Naive thymus-derived CD4-positive, alpha-beta T cell (primary cell): Measurements from ENCODE around the gene ZNF500. TPM values are rescaled to one million over a fixed set of nuclear protein-coding genes. Genes with fewer than 3 reads are reported as not detected.

Source experiments
- ATAC-seq: fragments of 150-1000 bp; cut with Tn5 transposase; 2 replicates; pipeline ENCODE4 v1.10.0; 2021; ENCODE audit warnings: mild to moderate bottlenecking, moderate library complexity
- CTCF ChIA-PET: fragments of 350-600 bp; sonication (Branson Sonifier 250); formaldehyde crosslinking; loops from one replicate; lab custom pipeline; 2021; ENCODE audit warnings: antibody characterized with exemption; lab: Charles Lee
- POLR2A ChIA-PET: fragments of 350-600 bp; sonication (Branson Sonifier 250); formaldehyde crosslinking; loops from one replicate; lab custom pipeline; 2021; ENCODE audit warnings: antibody characterized with exemption, inconsistent platforms; lab: Charles Lee
- DNase-seq, 9 donors: peaks; one replicate each; pipeline versions ENCODE4 v3.0.0 to v3.0.0-alpha.2; 2020 to 2022; ENCODE audit warnings: mixed read lengths in 1 of 9
- H3K27ac ChIP-seq: one replicate; pipeline ENCODE4 v1.7.0; 2013; ENCODE audit warnings: mild to moderate bottlenecking, low read depth, low read length, moderate library complexity
- H3K27me3 ChIP-seq, 2 donors: one replicate each; pipeline ENCODE4 v1.7.0; 2013; ENCODE audit warnings: low read length in 2 of 2, mild to moderate bottlenecking in 2 of 2, moderate library complexity in 2 of 2; ENCODE audit not compliant: control insufficient read depth in 2 of 2, insufficient read depth in 2 of 2
- H3K36me3 ChIP-seq, 3 experiments: 1 replicate in 2 of 3; 2 replicates in 1 of 3; pipeline ENCODE4 v1.7.0; 2013; ENCODE audit warnings: low read length in 3 of 3, mild to moderate bottlenecking in 3 of 3, moderate library complexity in 1 of 3; ENCODE audit not compliant: insufficient read depth in 3 of 3, control insufficient read depth in 2 of 3
- H3K4me1 ChIP-seq, 2 donors: one replicate each; pipeline ENCODE4 v1.7.0; 2013; ENCODE audit warnings: low read length in 2 of 2, mild to moderate bottlenecking in 2 of 2, moderate library complexity in 1 of 2; ENCODE audit not compliant: control insufficient read depth in 2 of 2, insufficient read depth in 2 of 2
- H3K4me3 ChIP-seq: 2 replicates; pipeline ENCODE4 v1.7.0; 2013; ENCODE audit warnings: mild to moderate bottlenecking, low read length
- H3K9me3 ChIP-seq, 3 experiments: 1 replicate in 2 of 3; 2 replicates in 1 of 3; pipeline ENCODE4 v1.7.0; 2013; ENCODE audit warnings: low read length in 3 of 3; ENCODE audit not compliant: control insufficient read depth in 2 of 3
- H3K27ac Mint-ChIP-seq, 9 donors: one replicate each; pipeline ENCODE4 v1.8.0; 2020 to 2022; ENCODE audit warnings: mixed read lengths in 9 of 9, mild to moderate bottlenecking in 8 of 9, moderate library complexity in 5 of 9, inconsistent platforms in 2 of 9
- H3K27me3 Mint-ChIP-seq, 5 donors: one replicate each; pipeline ENCODE4 v1.8.0; 2021 to 2022; ENCODE audit warnings: mixed read lengths in 5 of 5, mild to moderate bottlenecking in 1 of 5
- H3K36me3 Mint-ChIP-seq, 5 donors: one replicate each; pipeline ENCODE4 v1.8.0; 2020 to 2022; ENCODE audit warnings: mixed read lengths in 5 of 5, mild to moderate bottlenecking in 3 of 5, inconsistent platforms in 1 of 5
- H3K4me1 Mint-ChIP-seq, 7 donors: one replicate each; pipeline ENCODE4 v1.8.0; 2020 to 2022; ENCODE audit warnings: mixed read lengths in 7 of 7, mild to moderate bottlenecking in 3 of 7, inconsistent platforms in 1 of 7
- H3K4me3 Mint-ChIP-seq, 10 donors: one replicate each; pipeline ENCODE4 v1.8.0; 2020 to 2022; ENCODE audit warnings: mild to moderate bottlenecking in 10 of 10, mixed read lengths in 10 of 10, moderate library complexity in 6 of 10, inconsistent platforms in 2 of 10
- H3K9me3 Mint-ChIP-seq, 11 donors: one replicate each; pipeline ENCODE4 v1.8.0; 2020 to 2022; ENCODE audit warnings: mixed read lengths in 11 of 11, mild to moderate bottlenecking in 4 of 11, inconsistent platforms in 1 of 11, moderate library complexity in 1 of 11
- intact Hi-C, 2 donors: fragments of 100-400 bp; cut with micrococcal nuclease; formaldehyde crosslinking; loops; one replicate each; pipeline ENCODE4 v1.15.1; 2023
- polyA plus RNA-seq, 2 donors: library from polyadenylated mRNA; unstranded; fragments of 300-500 nt; fragmentation: Illumina TruSeq; gene quantifications; one replicate each; pipeline ENCODE4 v1.2.3, GENCODE V29; 2021
- total RNA-seq, 6 experiments: library from RNA in 5 of 6; stranded (reverse) in 5 of 6; gene quantifications; 1 replicate in 5 of 6; 2 replicates in 1 of 6; pipeline ENCODE4 v1.2.3 and lab custom pipeline; 2021 to 2026

ZNF500 gene
- total and polyA plus RNA-seq, 7 experiments from 2014 or later, result 11.0 to 43.0 (median 24.7) TPM

DNA sequence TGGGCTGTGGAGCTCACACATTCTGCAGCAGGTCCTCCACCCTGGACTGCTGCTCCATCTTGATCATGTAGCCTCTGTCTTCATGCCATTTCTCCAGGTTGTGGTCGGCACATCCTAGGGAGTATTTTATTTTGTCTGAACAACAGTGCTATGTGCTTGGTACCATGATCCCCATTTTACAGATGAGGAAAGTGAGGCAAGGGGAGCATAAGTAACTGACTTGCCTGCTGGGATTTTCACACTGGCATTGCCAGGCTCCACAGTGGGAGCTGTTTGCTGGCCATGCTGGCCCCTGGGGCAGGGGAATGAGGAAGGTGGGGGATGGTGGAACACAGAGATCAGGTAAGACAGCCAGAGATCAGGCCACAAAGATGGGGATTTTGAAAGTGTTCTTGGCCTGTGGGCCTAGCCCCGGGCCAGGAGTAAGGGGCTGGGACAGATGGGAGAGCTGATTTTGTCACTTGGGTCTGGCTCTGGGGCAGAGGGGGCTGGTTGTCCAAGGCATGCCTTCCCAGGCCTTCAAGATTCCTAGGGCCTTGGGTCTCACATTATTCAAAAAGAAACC is 9.3 kb upstream of the ZNF500 start:
- CTCF ChIA-PET, result interaction anchor here (0.6 kb wide), 1 partner anchor 520 kb away, joined by 3 read pairs; no protein-coding TSS in a partner anchor
- Histone ChIP-seq H3K27ac (no peak overlapping the region), H3K4me1 (no peaks in the 10 kb centered on the region), H3K9me3 (no peaks in the 10 kb centered on the region), H3K4me3 (no peak overlapping the region), H3K36me3 (no peaks in the 10 kb centered on the region), H3K27me3 (no peaks in the 10 kb centered on the region)
- H3K4me3 Mint-ChIP-seq, result no peak overlapping the region
- POLR2A ChIA-PET, result interaction anchor here (0.6 kb wide), 1 partner anchor 66 kb away, joined by 3 read pairs; no protein-coding TSS in a partner anchor
- H3K36me3 Mint-ChIP-seq, result no peaks in the 10 kb centered on the region
- H3K4me1 Mint-ChIP-seq, result peaks cover 0 to 3% (median 0%) of the 10 kb centered on the region in 7 donors
- intact Hi-C loops, result no loop called here
- ATAC-seq, result no peak
- no peak for DNase-seq
- no peaks in the 10 kb centered on the region for H3K9me3 Mint-ChIP-seq
- no peak overlapping the region for H3K27ac Mint-ChIP-seq
- H3K27me3 Mint-ChIP-seq, result no peaks in the 10 kb centered on the region

- H3K27ac Mint-ChIP-seq, result no peak overlapping the region
Observed at GRCh38 chr16:4775005-4775404, 8.0 kb upstream of the ZNF500 start.

GRCh38 chr16:4772351-4772750 is 5.4 kb upstream of the ZNF500 start:
- H3K4me3 ChIP-seq, result no peak overlapping the region
- ATAC-seq (no peak), DNase-seq (no peak)
- no peaks in the 10 kb centered on the region for H3K9me3 ChIP-seq
- Mint-ChIP-seq H3K27me3 (no peaks in the 10 kb centered on the region), H3K4me3 (no peak overlapping the region), H3K27ac (no peak overlapping the region), H3K9me3 (no peaks in the 10 kb centered on the region), H3K36me3 (no peaks in the 10 kb centered on the region), H3K4me1 (peaks cover 8 to 23% (median 17%) of the 10 kb centered on the region in 7 donors)
- H3K36me3 ChIP-seq, result no peaks in the 10 kb centered on the region
- H3K27me3 ChIP-seq, result no peaks in the 10 kb centered on the region
- intact Hi-C loops, result no loop called here
- H3K4me1 ChIP-seq, result peaks cover 7 to 8% of the 10 kb centered on the region in 2 donors
- ChIA-PET POLR2A (no interaction called here), CTCF (no interaction called here)
- no peak overlapping the region for H3K27ac ChIP-seq

More at GRCh38 chr16:4775005-4775404, 8.0 kb upstream of the ZNF500 start:
- no peak overlapping the region for H3K4me3 ChIP-seq
- no peak for ATAC-seq
- no peak for DNase-seq
- H3K9me3 ChIP-seq, result no peaks in the 10 kb centered on the region
- POLR2A ChIA-PET, result no interaction called here
- H3K4me1 ChIP-seq, result no peaks in the 10 kb centered on the region
- intact Hi-C loops, result no loop called here
- no peak overlapping the region for H3K27ac ChIP-seq
- Mint-ChIP-seq H3K36me3 (no peaks in the 10 kb centered on the region), H3K4me1 (peaks cover 0 to 3% (median 0%) of the 10 kb centered on the region in 7 donors), H3K9me3 (no peaks in the 10 kb centered on the region), H3K4me3 (no peak overlapping the region), H3K27me3 (no peaks in the 10 kb centered on the region)
- no peaks in the 10 kb centered on the region for H3K27me3 ChIP-seq
- no peaks in the 10 kb centered on the region for H3K36me3 ChIP-seq
- CTCF ChIA-PET, result no interaction called here

DNA sequence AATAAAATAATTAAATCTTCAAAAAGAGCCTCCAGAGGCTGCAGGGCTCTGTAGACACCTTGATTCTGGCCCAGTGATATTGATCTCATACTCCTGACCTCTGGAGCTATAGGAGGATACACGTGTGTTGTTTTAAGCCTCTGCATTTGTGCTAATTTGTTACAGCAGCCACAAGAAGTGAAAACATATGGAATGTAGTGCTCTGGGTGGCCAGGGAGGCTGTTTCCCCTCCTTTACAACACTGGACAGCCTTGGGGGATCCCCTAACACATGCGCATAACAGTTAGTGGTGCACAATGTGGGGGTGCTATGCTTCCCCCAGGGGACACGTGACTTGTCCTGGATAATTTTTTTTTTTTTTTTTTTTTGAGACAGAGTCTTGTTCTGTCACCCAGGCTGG is 4.7 kb upstream of the ZNF500 start:
- no peaks in the 10 kb centered on the region for H3K27me3 ChIP-seq
- Mint-ChIP-seq H3K27me3 (no peaks in the 10 kb centered on the region), H3K4me3 (no peak overlapping the region), H3K36me3 (no peaks in the 10 kb centered on the region), H3K27ac (peak overlapping the region in 1 of 9 donors; percentile 47), H3K4me1 (peaks cover 8 to 27% (median 21%) of the 10 kb centered on the region in 7 donors), H3K9me3 (no peaks in the 10 kb centered on the region)
- peaks cover 0 to 5% (median 0%) of the 10 kb centered on the region in 3 experiments for H3K36me3 ChIP-seq
- H3K4me1 ChIP-seq, result peaks cover 7 to 8% of the 10 kb centered on the region in 2 donors
- H3K9me3 ChIP-seq, result no peaks in the 10 kb centered on the region
- ChIA-PET POLR2A (no interaction called here), CTCF (no interaction called here)
- no peak for DNase-seq
- no peak overlapping the region for H3K4me3 ChIP-seq
- H3K27ac ChIP-seq, result no peak overlapping the region
- intact Hi-C loops, result no loop called here
- ATAC-seq, result no peak

GRCh38 chr16:4769306-4769638 is 2.3 kb upstream of the ZNF500 start:
- Mint-ChIP-seq H3K36me3 (no peaks in the 10 kb centered on the region), H3K4me1 (peaks cover 19 to 42% (median 29%) of the 10 kb centered on the region in 7 donors), H3K27me3 (no peaks in the 10 kb centered on the region), H3K9me3 (no peaks in the 10 kb centered on the region), H3K27ac (peak overlapping the region in 8 of 9 donors; percentile 35 to 96 (median 88)), H3K4me3 (peak overlapping the region in 9 of 10 donors; percentile 64 to 93 (median 92))
- ATAC-seq (no peak), DNase-seq (no peak)
- CTCF ChIA-PET, result interaction anchor here (1.2 kb wide), 1 partner anchor 35 kb away, joined by 3 read pairs; the partner anchor contains the start of gene DNAAF8
- H3K36me3 ChIP-seq, result peaks cover 0 to 15% (median 0%) of the 10 kb centered on the region in 3 experiments
- H3K27ac ChIP-seq, result peak overlapping the region; percentile 77
- no peak overlapping the region for H3K4me3 ChIP-seq
- no peaks in the 10 kb centered on the region for H3K9me3 ChIP-seq
- peaks cover 17 to 19% of the 10 kb centered on the region in 2 donors for H3K4me1 ChIP-seq
- POLR2A ChIA-PET, result interaction anchor here (0.7 to 4.0 kb wide), 9 partner anchors 18 to 154 kb away, joined by 3 to 41 read pairs (median 6); partner anchors contain the start of genes ANKS3, DNAAF8, GLYR1 and ROGDI
- H3K27me3 ChIP-seq, result no peaks in the 10 kb centered on the region
- intact Hi-C loops, result loop anchor here in 1 of 2 donors (10.0 kb wide), 1 partner anchor 354 kb away; the partner anchor contains the start of gene CORO7

DNA sequence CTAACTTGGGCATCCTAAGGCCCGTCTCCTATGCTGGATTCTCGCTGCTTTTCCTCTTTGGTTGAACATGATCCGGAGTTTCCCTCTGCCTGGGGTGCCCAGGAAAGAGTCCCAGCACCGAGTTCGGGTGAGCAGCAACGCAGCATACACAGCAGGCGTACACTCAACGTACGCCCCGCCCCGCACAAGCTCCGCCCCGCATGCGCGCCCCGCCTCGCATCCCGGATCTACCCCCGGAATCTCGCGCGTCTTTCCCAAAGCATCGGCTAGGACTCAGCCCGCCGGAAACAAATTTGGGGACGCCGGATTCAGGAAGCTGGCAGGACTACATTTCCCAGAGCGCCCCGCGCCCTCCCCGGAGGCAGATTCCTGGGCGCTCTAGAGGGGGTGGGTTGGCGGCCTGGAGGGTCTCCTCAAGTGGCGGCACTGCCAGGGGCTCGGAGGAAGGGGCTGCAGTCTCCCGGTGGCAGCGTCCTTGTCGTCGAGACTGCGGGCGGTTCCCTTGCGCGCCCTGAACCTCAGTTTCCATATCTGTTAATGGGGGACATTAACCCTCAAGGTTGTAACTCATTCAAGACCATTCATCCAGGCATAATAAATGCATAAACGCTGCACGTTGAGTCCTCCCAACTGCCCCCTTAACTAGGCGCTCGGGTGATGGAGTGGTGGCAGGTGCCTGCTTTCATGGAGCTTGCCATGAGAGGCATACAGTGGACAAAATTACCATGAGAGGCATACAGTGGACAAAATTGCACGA is 1.8 kb upstream of the ZNF500 start:
- Mint-ChIP-seq H3K4me1 (peaks cover 23 to 44% (median 30%) of the 10 kb centered on the region in 7 donors), H3K36me3 (peaks cover 0 to 3% (median 0%) of the 10 kb centered on the region in 5 donors), H3K27me3 (no peaks in the 10 kb centered on the region), H3K4me3 (peak overlapping the region; percentile 88 to 94 (median 92)), H3K27ac (peak overlapping the region; percentile 35 to 96 (median 91)), H3K9me3 (no peaks in the 10 kb centered on the region)
- peak overlapping the region; percentile 77 for H3K27ac ChIP-seq
- H3K4me1 ChIP-seq, result peaks cover 17 to 19% of the 10 kb centered on the region in 2 donors
- ChIA-PET POLR2A (interaction anchor here (0.7 to 4.0 kb wide), 14 partner anchors 12 to 353 kb away, joined by 3 to 41 read pairs (median 4); partner anchors contain the start of genes ANKS3, DNAAF8, EEF2KMT and GLYR1), CTCF (interaction anchor here (0.6 to 1.2 kb wide), 3 partner anchors 33 to 885 kb away, joined by 3 read pairs; partner anchors contain the start of gene DNAAF8)
- peak overlapping the region; percentile 82 for H3K4me3 ChIP-seq
- H3K36me3 ChIP-seq, result peaks cover 0 to 19% (median 4%) of the 10 kb centered on the region in 3 experiments
- H3K27me3 ChIP-seq, result no peaks in the 10 kb centered on the region
- intact Hi-C loops, result loop anchor here (1.0 to 10.0 kb wide), 6 partner anchors 34 to 354 kb away; partner anchors contain the start of genes ANKS3 (in 1 of the 2), CORO7 (in 1 of the 2), DNAAF8 (in 1 of the 2) and EEF2KMT (in 1 of the 2)
- DNase-seq (peak; percentile 55 to 88 (median 72)), ATAC-seq (peak; percentile 63)
- H3K9me3 ChIP-seq, result no peaks in the 10 kb centered on the region
